A549 (cell line): ENCODE measurements around the gene COPB1.

Experiments used
- JUN ChIP-seq, 2 experiments: fragments of >200 bp; sonication (Bioruptor Twin); formaldehyde crosslinking; IDR thresholded peaks; 2 replicates in 1 of 2; 3 replicates in 1 of 2; pipeline ENCODE4 v1.6.1; 2016 to 2017
- RAD21 ChIP-seq, 2 experiments: fragments of >200 bp in 1 of 2; sonication (Bioruptor Twin) in 1 of 2; formaldehyde crosslinking in 1 of 2; IDR thresholded peaks in 1 of 2; conservative IDR thresholded peaks in 1 of 2; 2 replicates in 1 of 2; 3 replicates in 1 of 2; pipeline ENCODE4 v1.6.1; 2012 to 2018; ENCODE audit warnings: inconsistent platforms in 1 of 2
- SMC3 ChIP-seq: fragments of >200 bp; sonication (Bioruptor Twin); formaldehyde crosslinking; IDR thresholded peaks from 3 replicates; pipeline ENCODE4 v1.6.1; 2018; ENCODE audit warnings: inconsistent platforms
- TF ChIP-seq, protein P1 (sequence below): fragments of >200 bp; sonication (Bioruptor Twin); formaldehyde crosslinking; IDR thresholded peaks from 3 replicates; pipeline ENCODE4 v1.5.1; 2016

DNA sequence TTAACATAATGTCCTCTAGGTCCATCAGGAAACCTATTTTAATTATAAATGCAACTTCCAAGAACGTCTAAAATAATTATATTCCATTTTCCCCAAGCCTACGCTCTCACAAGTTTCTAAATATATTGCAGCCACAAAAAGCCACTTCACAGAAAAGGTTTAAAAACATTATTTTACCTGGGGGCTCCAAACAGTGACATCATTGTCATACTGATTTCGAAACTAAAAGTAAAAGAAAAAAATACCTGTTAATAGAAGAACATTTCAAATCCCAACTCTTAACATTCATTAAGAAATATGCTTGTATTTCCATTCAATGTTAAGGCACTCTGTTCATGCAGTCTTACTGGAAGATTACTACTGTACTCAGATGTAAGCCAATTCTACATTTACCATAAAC lies 19.2 kb upstream of the COPB1 start:
- TF ChIP-seq SMC3 (no peak), JUN (IDR thresholded peaks at IDR 0.05) (no peak), RAD21 (conservative IDR thresholded peaks at IDR 0.05 in 1 of 2, IDR thresholded peaks at IDR 0.05 in 1 of 2) (no peak)
- TF ChIP-seq, protein P1, sequence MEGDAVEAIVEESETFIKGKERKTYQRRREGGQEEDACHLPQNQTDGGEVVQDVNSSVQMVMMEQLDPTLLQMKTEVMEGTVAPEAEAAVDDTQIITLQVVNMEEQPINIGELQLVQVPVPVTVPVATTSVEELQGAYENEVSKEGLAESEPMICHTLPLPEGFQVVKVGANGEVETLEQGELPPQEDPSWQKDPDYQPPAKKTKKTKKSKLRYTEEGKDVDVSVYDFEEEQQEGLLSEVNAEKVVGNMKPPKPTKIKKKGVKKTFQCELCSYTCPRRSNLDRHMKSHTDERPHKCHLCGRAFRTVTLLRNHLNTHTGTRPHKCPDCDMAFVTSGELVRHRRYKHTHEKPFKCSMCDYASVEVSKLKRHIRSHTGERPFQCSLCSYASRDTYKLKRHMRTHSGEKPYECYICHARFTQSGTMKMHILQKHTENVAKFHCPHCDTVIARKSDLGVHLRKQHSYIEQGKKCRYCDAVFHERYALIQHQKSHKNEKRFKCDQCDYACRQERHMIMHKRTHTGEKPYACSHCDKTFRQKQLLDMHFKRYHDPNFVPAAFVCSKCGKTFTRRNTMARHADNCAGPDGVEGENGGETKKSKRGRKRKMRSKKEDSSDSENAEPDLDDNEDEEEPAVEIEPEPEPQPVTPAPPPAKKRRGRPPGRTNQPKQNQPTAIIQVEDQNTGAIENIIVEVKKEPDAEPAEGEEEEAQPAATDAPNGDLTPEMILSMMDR, result no peak
